Left renal cortex interstitium (tissue), 4 donors: Measurements from ENCODE around the gene NEU2. TPM values are rescaled to one million over a fixed set of nuclear protein-coding genes. Genes with fewer than 3 reads are reported as not detected.

Source experiments
- DNase-seq, 4 donors: peaks; one replicate each; pipeline ENCODE4 v3.0.0-alpha.2; 2013; ENCODE audit warnings: low read depth in 4 of 4, low spot score in 2 of 4, missing footprints in 1 of 4
- polyA plus RNA-seq, 4 donors: library from polyadenylated mRNA; unstranded; fragments of 120-200 nt; gene quantifications; one replicate each; pipeline ENCODE4 v1.2.1, GENCODE V29; 2013; ENCODE audit not compliant: insufficient read length in 4 of 4

NEU2 gene
- polyA plus RNA-seq, 4 donors: not detected

DNA sequence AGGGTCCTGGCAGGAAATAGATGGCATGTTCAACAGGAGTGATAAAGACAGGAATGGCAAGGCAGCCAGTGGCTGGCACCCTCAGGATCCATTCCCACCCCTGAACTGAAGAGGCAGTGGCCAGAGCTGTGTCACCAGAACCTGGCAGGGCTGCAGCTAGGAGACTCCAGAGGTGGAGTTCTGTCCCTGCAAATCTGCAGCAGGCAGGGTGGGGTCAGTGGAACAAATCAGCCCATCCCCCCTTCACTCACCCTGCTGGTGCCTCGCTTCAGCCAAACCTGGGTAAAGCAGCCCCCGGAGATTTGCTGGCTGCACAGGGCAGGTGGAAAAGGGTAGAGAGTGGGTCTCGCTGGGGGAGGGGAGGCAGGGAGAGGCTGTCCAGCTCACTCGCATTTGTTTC lies 40.4 kb downstream of the NEU2 start:
- DNase-seq: no peak

DNA sequence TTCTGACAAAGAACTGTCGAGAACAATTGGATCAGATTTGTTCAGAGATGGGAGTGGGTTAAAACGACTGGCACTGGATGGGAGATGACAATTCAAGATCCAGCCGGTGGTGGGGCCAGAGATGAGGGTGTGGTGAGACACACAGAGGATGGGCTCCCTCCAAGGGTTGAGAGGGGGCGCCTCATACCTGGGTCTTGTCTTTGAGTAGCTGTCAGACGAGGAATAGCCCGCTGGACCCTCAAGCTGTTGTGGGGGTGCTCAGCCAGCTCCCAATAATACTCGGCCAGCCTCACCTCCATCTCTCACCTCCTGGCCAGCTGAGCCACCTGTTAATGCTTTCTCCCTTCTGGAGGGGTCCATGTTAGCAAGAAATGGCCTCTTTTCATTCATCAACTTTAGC lies 41.6 kb downstream of the NEU2 start:
- DNase-seq: no peak

DNA sequence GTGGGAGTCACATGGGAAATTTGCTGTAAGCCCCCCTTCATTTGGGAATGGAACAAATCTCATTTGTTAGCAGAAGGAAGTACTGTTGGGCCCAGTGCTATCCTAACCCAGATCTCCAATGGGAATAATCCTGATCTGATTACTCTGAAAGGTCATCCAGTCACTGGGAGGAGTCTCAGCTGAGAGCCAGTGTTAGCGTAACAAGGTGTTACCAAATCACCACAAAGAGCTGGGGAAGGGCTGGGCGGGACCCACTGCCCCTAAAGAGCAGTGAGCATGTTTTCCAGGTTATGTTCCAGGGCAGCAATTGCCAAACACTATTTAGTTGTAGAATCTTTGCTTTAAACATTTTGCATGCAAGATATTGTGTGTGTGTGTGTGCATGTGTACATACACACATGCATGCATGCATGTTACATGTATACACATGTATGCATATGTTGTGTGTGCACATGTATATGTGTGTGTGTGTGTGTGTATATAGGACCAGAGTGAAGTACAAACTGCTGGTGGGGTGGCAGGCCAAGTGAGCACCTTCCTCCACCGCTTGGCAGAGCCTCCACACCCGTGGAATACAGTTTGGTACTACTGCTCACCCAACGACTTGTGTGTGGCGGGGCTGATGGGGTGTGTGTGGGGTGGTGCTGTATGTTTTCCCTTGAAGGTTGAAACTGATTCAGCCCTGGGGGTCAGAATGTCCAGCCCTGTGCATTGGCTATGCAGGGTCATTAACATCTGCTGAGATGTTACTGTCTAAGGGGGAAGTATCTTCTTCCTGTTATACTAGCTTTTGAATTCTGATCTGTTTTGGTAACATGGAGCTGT lies 42.9 kb downstream of the NEU2 start:
- no peak for DNase-seq

DNA sequence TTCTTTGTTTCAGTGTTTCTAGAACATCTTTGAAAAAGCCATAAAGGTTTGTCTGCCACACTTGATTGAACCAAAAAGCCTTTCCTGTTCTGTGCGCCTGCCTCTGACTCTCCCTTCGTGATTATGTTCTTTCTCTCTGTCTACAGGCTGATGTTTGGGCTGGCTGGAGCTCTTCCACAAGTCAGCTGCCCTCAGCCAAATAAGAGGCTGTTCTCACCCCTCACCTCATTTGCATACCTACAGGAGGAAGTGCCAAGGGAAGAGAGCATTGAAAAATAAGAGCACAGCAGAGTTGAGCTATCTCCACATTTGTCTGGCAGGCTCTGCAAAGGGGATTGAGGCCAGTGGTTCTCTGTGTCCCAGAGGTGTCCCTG lies 43.5 kb downstream of the NEU2 start:
- no peak for DNase-seq

DNA sequence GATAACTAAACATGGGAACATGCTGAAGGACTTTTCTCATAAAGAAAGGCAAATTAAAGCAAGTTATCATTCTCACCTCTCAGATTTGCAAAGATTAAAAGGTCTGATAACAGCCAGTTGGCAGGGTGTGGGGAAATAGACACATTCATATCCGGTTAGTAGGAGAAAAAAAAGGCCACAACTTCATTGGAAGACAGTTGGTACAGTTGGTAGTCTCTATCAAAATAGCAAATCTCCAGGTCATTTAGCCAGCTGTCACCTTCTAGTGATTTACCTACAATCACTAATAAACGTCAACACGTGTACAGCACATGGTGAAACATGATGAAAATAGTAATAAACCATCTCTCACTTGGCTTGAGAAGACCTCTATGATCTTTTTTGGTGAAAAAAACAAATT lies 44.3 kb downstream of the NEU2 start:
- DNase-seq: no peak

DNA sequence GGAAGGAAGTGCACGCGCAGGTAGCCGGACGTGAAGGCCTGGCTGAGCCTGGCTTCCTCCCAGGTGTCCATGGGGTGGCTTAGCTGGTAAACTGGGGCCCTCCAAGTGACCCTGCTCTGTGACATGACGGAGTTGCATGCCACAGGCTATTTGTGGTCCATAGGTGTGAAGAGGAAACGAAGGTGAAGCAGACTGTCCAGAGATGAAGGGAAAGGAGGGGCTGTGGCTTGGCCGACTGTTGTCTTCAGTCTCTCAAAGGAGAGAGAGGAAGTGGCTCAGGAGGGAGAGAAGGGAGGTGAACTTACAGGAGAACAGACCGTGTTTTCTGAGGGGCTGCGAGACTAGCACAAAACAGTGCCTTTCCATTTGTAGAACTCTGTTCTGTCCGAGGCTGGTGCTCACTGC lies 47.0 kb downstream of the NEU2 start:
- no peak for DNase-seq

DNA sequence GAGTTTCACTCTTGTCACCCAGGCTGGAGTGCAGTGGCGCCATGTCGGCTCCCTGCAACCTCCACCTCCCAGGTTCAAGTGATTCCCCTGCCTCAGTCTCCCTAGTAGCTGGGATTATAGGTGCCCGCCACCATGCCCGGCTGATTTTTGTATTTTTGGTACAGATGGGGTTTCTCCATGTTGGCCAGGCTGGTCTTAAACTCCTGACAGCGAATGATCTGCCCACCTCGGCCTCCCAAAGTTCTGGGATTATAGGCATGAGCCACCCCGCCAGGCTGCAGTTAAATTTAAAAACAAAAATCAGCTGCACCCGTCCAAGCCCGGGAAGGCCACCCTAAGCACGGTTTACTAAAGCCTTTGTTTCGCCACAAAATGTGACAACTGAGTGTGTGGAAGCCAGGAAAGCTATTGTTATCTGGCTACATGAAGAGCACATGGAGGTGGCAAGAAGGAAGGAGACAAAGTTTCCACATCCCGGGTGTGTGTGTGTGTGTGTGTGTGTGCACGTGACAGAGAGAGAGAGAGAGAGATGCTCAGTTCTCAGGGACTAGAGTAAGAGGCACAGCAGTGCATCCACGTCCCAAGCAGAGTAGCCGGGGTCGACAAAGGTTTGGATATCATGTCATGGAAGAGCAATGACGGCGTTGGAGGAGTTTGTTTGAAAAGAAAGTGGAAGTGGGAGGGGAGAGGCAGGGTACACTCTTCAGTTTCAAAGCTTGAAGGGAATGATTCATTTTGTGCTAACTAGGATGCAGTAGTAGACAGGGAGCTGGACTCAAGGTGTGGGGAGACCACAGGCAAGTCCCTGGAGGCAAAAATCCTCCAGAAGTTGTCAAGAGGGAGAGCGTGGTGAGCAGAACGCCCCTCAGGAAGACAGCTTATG lies 47.7 kb downstream of the NEU2 start:
- no peak for DNase-seq

DNA sequence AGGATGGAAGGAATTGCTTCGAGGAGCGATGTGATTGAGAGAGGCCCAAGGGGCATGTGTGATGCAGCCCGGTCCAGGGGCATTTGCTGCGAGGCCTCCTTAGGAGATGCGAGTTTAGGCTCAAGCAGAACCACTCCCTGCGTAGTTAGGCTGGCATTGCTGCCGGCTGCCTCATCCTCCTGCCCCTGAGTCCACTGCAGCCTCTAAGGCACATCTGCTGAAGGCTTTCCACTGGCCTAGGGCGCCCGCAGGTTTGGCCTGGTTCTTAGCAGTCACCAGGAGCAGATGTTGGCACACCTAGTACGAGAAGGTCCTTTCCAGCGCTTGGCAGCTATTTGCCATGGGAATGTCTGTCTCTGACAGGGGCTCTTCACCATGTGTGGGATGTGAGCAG lies 48.4 kb downstream of the NEU2 start:
- DNase-seq: no peak

DNA sequence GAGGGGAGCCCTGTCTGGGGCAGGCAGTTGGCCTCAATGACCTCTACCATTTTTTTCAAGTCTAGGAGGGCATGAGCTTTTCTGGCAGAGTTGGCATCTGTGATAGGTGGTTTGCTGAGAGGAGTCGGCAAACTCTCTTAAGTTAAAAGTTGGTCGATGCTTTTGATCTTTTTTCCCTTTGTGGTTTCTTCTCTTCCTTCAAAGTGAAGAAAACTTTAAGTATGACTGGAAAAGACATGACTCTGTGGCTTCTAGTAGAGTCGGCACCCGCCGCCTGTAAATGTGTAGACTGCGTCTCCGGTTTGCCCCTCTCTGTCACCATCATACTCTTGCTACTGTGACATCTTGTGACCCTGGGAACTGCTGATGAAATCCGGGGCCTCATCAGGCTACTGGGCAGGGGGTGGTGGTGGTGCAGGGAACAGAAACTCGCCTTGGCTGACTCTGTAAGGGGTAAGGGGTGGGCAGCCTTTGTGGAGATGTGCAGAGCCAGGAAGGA lies 48.8 kb downstream of the NEU2 start:
- DNase-seq: no peak

DNA sequence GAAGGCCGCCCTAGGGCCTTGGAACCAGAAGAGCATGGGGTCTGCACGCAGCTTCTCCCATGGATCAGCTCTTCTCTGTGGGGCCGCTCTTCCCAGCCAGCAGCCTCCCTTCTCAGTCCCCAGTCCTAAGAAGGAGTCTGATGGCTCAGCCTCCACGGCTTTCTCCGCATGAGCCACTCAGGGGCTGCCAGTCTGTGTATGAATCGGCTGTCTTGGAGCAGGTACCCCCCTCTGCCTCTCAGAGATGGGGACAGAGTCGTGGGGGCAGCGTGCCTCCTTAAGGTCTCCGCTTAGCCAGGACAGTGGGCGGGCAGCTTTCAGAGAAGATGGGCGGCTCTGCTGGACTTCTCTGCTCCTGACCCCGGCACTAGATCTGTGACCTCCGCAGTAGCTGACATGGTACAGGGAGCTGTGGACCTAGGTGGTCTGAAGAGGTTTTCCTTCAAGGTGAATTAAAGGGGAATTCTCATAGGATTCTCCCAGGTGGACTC lies 49.3 kb downstream of the NEU2 start:
- no peak for DNase-seq

DNA sequence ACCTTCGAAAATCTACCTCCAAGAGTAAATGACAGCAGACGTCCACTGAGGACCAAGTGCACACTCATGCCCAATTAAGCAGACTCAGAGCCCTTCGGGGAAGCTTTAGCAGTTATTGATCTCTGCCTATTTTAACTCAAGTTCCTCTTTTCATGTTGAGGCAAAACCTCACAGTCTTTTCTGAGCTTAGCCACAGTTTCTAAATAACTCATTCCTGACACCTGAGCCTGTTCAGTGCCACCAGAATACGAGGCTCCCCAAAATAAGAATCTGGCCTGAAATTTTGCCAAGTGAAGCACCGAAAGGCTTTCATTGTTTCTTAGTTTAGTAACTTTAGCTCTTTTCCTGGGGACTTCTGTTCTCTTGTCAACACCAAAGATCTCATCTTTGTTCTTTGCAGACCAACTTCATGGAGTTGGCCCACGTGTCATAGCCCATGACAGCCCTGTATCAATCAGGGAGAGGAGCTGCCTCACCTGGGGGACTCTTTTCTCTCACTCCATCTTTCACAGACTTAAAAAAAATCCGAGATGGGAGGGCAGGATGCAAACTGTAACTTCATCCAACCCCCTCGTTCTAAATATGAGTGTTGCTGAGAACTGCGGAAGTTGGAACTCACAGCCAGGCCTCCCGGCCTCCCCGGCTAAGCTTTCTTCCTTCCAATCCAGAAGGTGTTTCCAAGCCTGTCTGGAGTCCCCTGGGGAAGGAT lies 49.9 kb downstream of the NEU2 start:
- no peak for DNase-seq

DNA sequence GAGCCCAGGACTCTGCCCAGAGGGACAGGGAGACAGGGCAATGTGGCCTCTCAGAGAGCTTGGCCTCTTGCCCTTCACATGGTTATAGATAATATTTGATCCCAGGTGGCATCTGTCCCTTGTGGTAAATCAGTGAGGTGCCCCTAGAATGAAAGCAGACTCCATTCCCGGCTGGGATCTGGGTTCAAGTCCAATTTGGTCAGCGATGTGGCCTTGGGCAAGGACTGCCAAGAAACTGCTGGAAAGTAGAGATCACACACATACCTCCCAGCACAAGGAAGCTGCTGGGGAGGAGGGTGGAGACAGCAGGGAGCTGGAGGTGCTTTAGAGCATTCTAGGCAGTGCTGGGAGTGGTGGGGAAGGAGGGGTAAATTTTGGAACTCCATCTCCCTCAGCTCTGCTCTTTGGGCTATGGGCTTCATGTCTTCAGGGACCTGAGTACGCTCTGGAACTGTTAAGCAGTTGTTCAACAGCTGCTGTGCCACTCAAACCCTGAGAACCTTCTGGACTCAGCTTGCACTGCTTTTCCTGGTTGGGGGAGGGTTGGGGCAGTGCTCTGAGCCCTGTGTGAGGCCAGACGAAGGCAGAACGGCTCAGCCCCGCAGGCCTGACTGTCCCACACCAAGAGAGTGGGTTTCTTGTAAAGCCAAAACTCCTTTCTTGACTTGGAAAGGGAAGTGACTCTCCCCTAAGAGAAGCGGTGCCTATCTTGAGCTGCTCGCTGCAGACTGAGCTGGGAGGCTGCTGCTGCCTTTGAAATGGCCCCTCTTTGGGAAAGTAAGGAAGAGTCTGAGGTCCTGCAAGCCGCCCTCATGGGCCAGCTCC lies 50.7 kb downstream of the NEU2 start:
- DNase-seq: no peak

DNA sequence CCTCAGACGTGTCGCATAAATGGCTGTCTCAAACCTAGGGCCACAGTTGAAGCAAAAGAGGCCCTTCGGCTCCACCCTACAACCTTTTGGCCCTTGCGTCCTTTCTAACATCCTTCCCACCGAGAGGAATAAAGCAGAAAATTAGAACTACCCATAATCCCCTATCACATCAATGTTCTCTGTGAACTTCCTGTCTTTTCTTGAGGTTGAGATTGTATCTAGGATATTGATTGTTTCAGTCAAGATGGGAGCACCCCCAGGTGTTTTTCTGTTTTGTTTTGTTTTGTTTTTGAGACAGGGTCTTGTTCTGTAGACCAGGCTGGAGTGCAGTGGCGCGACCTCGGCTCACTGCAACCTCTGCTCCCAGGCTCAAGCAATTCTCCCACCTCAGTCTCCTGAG lies 51.3 kb downstream of the NEU2 start:
- no peak for DNase-seq

DNA sequence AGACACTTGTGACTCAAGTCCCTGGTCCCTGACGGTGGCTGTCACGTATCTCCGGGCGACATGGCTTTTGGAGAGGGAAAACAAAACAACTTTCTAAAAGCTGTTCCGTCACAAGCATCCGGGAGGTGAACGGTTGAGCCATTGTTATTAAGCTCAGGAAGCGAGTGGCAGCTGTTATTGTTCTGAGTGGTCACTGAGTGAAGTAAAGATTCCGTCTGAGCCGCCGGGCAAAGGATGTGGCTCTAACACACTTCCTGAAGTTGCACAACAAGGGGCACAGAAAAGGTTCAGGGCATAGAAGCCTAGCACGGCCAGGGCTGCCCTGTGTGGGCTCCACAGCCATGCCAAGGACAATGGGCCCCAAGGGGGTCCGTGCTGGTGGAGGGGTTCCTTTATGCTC lies 52.0 kb downstream of the NEU2 start:
- DNase-seq: no peak

Other genes starting within 250 kb of the NEU2 start
- gene SNORC, start 162.4 kb upstream of the NEU2 start, polyA plus RNA-seq: 1 to 10 TPM in 3 of 4 donors, under 1 TPM in 1; 0.92 to 3.7 (median 2.0) TPM
- gene NGEF, start 19.4 kb upstream of the NEU2 start, polyA plus RNA-seq: 1 to 10 TPM; 2.1 to 3.5 (median 2.8) TPM
- 1 to 10 TPM; 6.1 to 8.7 (median 7.6) TPM for gene INPP5D, start 27.7 kb downstream of the NEU2 start, polyA plus RNA-seq
- gene ATG16L1, start 219.0 kb downstream of the NEU2 start, polyA plus RNA-seq: 10 to 100 TPM; 19.1 to 26.3 (median 24.0) TPM